Tibial nerve (tissue), 4 donors: Measurements from ENCODE around the gene PIPOX. TPM values are rescaled to one million over a fixed set of nuclear protein-coding genes. Genes with fewer than 3 reads are reported as not detected.
"Not testable (repeated sequence)": the region's sequence is repeated elsewhere in the genome, so short reads cannot be mapped to it uniquely, and the experiment has no call there.

Source experiments
- DNase-seq, 2 donors: peaks; one replicate each; pipeline ENCODE4 v3.0.0-alpha.2; 2019; ENCODE audit warnings: low spot score in 2 of 2
- H3K27ac ChIP-seq, 4 donors: fragments of 200-600 bp; sonication (generic) in 3 of 4; one replicate each; pipeline ENCODE4 v1.5.1; 2017 to 2019; ENCODE audit warnings: mild to moderate bottlenecking in 1 of 4
- H3K27me3 ChIP-seq, 2 donors: fragments of 200-600 bp; sonication (generic) in 1 of 2; one replicate each; pipeline versions ENCODE4 v1.5.1 to v1.6.0; 2017 to 2019
- H3K36me3 ChIP-seq, 3 donors: fragments of 200-600 bp; sonication (generic); one replicate each; pipeline ENCODE4 v1.5.1; 2018 to 2019
- H3K4me1 ChIP-seq, 4 donors: fragments of 200-600 bp; sonication (generic) in 3 of 4; one replicate each; pipeline ENCODE4 v1.5.1; 2017 to 2019
- H3K4me3 ChIP-seq, 4 donors: fragments of 200-600 bp; sonication (generic) in 3 of 4; one replicate each; pipeline ENCODE4 v1.5.1; 2017 to 2019; ENCODE audit warnings: mild to moderate bottlenecking in 1 of 4, moderate library complexity in 1 of 4
- H3K9me3 ChIP-seq, 4 donors: fragments of 200-600 bp; sonication (generic) in 3 of 4; one replicate each; pipeline ENCODE4 v1.5.1; 2017 to 2019
- EP300 ChIP-seq, 2 donors: sonication (generic); formaldehyde crosslinking; IDR thresholded peaks; one replicate each; pipeline ENCODE4 v1.6.1; 2017; ENCODE audit warnings: antibody characterized with exemption in 2 of 2, mild to moderate bottlenecking in 1 of 2
- POLR2A ChIP-seq, 2 donors: fragments of 450-650 bp; IDR thresholded peaks; one replicate each; pipeline ENCODE4 v1.6.1; 2017; ENCODE audit warnings: antibody characterized with exemption in 2 of 2, mild to moderate bottlenecking in 2 of 2, moderate library complexity in 2 of 2
- WGBS, 2 donors: methylation state at CpG; one replicate each; pipeline ENCODE4 v1.1.5; 2018; 5-methylcytosine and 5-hydroxymethylcytosine counted together
- total RNA-seq, 4 donors: library from RNA; depleted of rRNA; stranded (reverse); fragments of >200 nt; gene quantifications; one replicate each; pipeline ENCODE4 v1.1.0, GENCODE V29; 2016
- TF ChIP-seq, protein P1 (sequence below), 5 experiments: fragments of 200-600 bp in 3 of 5; fragments of 450-650 bp in 2 of 5; sonication (generic) in 3 of 5; IDR thresholded peaks; one replicate each; pipeline ENCODE4 v1.5.1; 2016 to 2019; ENCODE audit warnings: antibody characterized with exemption in 5 of 5, mild to moderate bottlenecking in 3 of 5, moderate library complexity in 2 of 5

Gene PIPOX
- total RNA-seq, 4 donors from 2014 or later: 0.60 to 6.1 (median 2.8) TPM

DNA sequence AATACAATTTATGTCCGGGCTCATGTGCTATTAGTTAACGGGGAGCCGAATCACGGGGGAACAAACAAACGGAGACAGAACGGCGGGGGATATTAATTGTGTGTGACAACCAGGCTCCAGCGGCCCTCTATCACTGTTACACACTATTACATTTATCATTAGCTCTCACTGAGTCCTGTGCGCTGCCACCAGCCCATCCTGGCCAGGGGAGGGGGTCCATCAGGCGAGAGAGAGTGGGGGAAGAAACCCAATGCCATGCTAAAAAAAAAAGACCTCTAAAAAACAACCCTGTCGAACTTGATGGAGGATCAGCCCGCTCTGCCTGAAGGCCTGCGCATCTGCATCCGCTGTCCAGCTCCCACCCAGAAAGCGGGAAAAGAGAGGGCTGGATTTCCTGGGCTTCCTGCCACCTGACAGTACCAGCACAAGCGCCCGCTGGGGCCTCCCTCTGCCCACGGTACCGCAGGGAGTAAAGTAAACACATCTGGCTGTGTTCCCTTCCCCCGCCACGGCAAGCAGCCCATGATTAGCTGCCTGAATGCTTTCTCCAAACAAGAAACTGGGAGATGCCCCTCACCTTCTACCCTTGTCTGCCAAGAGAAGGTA lies 41.7 kb downstream of the PIPOX start:
- H3K4me3 ChIP-seq: no peak overlapping the region
- H3K4me1 ChIP-seq: no peaks in the 10 kb centered on the region
- TF ChIP-seq EP300 (IDR thresholded peaks at IDR 0.05) (no peak), POLR2A (IDR thresholded peaks at IDR 0.05) (no peak)
- TF ChIP-seq, protein P1, sequence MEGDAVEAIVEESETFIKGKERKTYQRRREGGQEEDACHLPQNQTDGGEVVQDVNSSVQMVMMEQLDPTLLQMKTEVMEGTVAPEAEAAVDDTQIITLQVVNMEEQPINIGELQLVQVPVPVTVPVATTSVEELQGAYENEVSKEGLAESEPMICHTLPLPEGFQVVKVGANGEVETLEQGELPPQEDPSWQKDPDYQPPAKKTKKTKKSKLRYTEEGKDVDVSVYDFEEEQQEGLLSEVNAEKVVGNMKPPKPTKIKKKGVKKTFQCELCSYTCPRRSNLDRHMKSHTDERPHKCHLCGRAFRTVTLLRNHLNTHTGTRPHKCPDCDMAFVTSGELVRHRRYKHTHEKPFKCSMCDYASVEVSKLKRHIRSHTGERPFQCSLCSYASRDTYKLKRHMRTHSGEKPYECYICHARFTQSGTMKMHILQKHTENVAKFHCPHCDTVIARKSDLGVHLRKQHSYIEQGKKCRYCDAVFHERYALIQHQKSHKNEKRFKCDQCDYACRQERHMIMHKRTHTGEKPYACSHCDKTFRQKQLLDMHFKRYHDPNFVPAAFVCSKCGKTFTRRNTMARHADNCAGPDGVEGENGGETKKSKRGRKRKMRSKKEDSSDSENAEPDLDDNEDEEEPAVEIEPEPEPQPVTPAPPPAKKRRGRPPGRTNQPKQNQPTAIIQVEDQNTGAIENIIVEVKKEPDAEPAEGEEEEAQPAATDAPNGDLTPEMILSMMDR (IDR thresholded peaks at IDR 0.05): no peak
- H3K36me3 ChIP-seq: peaks cover 0 to 100% (median 18%) of the 10 kb centered on the region in 3 donors
- no peaks in the 10 kb centered on the region for H3K9me3 ChIP-seq
- no peak for DNase-seq
- WGBS, 2 donors: 71 to 75% methylated on average over 21 of the region's 21 CpGs
- H3K27me3 ChIP-seq: no peaks in the 10 kb centered on the region
- no peak overlapping the region for H3K27ac ChIP-seq

GRCh38 chr17:29085223-29085622 lies 42.3 kb downstream of the PIPOX start:
- H3K27me3 ChIP-seq: no peaks in the 10 kb centered on the region
- no peak overlapping the region for H3K4me3 ChIP-seq
- no peak for TF ChIP-seq POLR2A (IDR thresholded peaks at IDR 0.05)
- TF ChIP-seq, protein P1 (IDR thresholded peaks at IDR 0.05): no peak
- no peak for TF ChIP-seq EP300 (IDR thresholded peaks at IDR 0.05)
- no peaks in the 10 kb centered on the region for H3K9me3 ChIP-seq
- H3K36me3 ChIP-seq: peaks cover 0 to 100% (median 24%) of the 10 kb centered on the region in 3 donors
- WGBS, 2 donors: 79 to 80% methylated on average over 12 of the region's 12 CpGs
- no peak overlapping the region for H3K27ac ChIP-seq
- DNase-seq: no peak
- no peaks in the 10 kb centered on the region for H3K4me1 ChIP-seq

DNA sequence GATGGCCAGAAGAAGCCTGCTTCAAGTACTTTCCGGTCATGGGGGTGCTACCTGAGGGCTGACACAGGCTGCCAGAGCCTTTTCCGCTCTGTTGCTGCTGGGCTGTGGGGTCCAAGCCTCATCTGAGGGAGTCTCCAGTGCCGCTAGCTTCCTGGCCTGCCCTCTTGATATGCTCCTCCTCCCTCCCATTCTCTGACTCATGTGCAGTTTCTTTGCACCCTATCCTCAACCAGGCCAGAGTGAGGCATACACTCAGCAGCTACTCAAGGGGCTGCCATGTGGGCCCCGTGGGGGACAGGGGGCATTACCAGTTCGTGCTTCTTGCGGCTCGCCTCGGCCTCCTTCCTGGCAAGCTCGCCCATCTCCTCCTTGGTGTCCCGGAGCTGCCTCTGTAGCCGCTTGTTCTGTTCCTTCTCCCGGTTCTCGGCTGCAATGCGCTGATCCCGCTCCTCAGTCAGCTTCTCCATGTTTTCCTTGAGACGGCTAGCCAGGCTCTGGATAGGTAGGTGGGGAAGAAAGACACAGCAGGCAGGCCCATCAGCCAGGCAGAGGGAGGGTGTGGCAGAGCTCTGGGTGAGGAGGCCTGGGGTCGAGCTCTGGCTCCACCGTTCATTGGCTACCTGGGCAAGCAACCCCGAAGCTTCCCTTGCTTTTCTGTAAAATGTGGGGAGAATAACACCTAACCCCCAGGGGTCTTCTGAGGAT lies 43.8 kb downstream of the PIPOX start:
- Histone ChIP-seq H3K9me3 (no peaks in the 10 kb centered on the region), H3K4me3 (no peak overlapping the region), H3K27me3 (no peaks in the 10 kb centered on the region), H3K36me3 (peaks cover 0 to 100% (median 30%) of the 10 kb centered on the region in 3 donors), H3K4me1 (no peaks in the 10 kb centered on the region), H3K27ac (no peak overlapping the region)
- WGBS, 2 donors: 86% methylated on average over 19 of the region's 19 CpGs
- TF ChIP-seq POLR2A (IDR thresholded peaks at IDR 0.05) (no peak), EP300 (IDR thresholded peaks at IDR 0.05) (no peak)
- TF ChIP-seq, protein P1 (IDR thresholded peaks at IDR 0.05): no peak
- no peak for DNase-seq

DNA sequence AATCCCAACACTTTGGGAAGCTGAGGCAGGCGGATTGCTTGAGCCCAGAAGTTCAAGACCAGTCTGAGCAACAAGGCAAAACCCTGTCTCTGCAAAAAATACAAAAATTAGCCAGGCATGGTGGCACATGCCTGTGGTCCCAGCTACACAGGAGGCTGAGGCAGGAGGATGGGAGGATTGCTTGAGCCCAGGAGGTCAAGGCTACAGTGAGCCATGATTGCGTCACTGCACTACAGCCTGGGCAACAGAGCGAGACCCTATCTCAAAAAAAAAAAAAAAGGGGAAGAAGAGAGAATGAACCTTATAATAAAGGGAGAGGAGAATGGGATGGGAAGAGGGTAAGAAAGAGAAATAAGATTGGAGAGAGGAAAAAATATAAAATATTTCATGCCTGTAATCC lies 45.8 kb downstream of the PIPOX start:
- H3K27ac ChIP-seq, H3K4me3 ChIP-seq, H3K27me3 ChIP-seq, DNase-seq, H3K4me1 ChIP-seq, H3K9me3 ChIP-seq: not testable (repeated sequence)
- peaks cover 0 to 100% (median 34%) of the 10 kb centered on the region in 3 donors for H3K36me3 ChIP-seq
- WGBS, 2 donors: 94 to 98% methylated on average over 3 of the region's 3 CpGs

DNA sequence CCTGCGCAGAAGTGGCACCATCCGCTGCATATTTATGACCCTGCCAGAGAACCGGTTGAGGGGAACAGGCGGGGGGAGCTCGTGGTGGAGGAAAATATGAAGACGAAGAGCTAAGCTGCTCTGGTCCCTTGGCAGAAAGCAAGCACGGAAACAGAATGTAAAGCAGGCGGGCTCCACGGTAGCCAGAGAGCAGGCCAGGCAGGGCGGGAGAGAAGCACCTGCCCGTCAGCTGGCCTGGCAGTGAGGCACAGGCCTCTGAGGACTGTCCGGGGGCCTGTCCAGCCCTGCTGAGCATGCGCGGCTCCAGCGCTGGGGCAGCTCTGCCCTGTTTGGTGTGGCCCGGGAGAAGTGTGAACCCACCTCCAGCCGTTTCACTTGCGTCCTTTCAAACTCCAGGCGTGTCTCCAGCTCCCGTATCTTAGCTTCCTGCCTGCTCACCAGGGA lies 46.7 kb downstream of the PIPOX start:
- Histone ChIP-seq H3K4me3 (no peak overlapping the region), H3K4me1 (no peaks in the 10 kb centered on the region), H3K27me3 (no peaks in the 10 kb centered on the region), H3K27ac (no peak overlapping the region), H3K9me3 (no peaks in the 10 kb centered on the region), H3K36me3 (peaks cover 0 to 100% (median 34%) of the 10 kb centered on the region in 3 donors)
- WGBS, 2 donors: 75 to 79% methylated on average over 20 of the region's 20 CpGs
- TF ChIP-seq POLR2A (IDR thresholded peaks at IDR 0.05) (no peak), EP300 (IDR thresholded peaks at IDR 0.05) (no peak)
- TF ChIP-seq, protein P1 (IDR thresholded peaks at IDR 0.05): no peak
- DNase-seq: no peak
